PC-3 (cell line): ENCODE results near the gene DNMT3L.

Experiments used
- EZH2 ChIP-seq: fragments of 300-600 bp; sonication (generic); IDR thresholded peaks from one replicate; pipeline ENCODE4 v1.6.1; 2017; ENCODE audit warnings: antibody characterized with exemption, mild to moderate bottlenecking, low read length; ENCODE audit not compliant: unreplicated experiment
- EZH2phosphoT487 ChIP-seq: fragments of 300-600 bp; sonication (generic); IDR thresholded peaks from 2 replicates; pipeline ENCODE4 v1.6.1; 2018; ENCODE audit warnings: mild to moderate bottlenecking, antibody characterized with exemption, low read length, borderline replicate concordance
- TF ChIP-seq, protein P1 (sequence below): fragments of 300-600 bp; sonication (generic); conservative IDR thresholded peaks from 2 replicates; pipeline ENCODE4 v1.5.1; 2017; ENCODE audit warnings: antibody characterized with exemption, low read depth, mild to moderate bottlenecking, low read length

DNA sequence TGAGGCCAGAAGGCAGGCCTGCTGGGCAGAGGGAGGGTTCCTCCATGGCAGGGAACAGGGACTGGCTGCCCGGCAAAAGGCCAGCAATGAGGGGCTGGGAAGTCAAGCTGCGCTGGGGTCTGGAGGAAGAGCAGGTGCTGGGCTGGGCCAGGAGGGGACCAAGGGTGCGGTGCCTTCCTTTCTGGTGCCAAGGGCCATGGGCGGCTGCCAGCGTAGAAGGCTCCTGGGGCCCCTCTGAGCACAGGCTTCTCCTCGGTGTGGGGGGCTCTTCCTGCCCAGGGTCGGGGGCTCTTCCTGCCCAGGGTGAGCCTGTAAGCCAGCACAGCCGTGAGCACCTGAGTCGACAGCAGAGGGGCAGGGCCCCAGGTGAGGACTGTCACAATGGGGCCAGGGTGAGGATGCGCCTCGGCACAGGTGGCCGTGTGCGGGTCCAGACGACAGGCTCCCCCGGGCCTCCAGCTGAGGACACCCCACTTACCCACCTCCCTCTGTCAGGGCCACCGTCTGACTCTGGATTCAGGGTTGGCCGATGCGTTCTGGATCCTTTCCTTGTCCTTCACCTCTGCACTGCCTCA lies 10.7 kb upstream of the DNMT3L start:
- TF ChIP-seq, protein P1, sequence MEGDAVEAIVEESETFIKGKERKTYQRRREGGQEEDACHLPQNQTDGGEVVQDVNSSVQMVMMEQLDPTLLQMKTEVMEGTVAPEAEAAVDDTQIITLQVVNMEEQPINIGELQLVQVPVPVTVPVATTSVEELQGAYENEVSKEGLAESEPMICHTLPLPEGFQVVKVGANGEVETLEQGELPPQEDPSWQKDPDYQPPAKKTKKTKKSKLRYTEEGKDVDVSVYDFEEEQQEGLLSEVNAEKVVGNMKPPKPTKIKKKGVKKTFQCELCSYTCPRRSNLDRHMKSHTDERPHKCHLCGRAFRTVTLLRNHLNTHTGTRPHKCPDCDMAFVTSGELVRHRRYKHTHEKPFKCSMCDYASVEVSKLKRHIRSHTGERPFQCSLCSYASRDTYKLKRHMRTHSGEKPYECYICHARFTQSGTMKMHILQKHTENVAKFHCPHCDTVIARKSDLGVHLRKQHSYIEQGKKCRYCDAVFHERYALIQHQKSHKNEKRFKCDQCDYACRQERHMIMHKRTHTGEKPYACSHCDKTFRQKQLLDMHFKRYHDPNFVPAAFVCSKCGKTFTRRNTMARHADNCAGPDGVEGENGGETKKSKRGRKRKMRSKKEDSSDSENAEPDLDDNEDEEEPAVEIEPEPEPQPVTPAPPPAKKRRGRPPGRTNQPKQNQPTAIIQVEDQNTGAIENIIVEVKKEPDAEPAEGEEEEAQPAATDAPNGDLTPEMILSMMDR = no peak
- TF ChIP-seq EZH2 = no peak
- no peak for TF ChIP-seq EZH2phosphoT487
